ENCODE measurements around the gene TCF20.

DNA sequence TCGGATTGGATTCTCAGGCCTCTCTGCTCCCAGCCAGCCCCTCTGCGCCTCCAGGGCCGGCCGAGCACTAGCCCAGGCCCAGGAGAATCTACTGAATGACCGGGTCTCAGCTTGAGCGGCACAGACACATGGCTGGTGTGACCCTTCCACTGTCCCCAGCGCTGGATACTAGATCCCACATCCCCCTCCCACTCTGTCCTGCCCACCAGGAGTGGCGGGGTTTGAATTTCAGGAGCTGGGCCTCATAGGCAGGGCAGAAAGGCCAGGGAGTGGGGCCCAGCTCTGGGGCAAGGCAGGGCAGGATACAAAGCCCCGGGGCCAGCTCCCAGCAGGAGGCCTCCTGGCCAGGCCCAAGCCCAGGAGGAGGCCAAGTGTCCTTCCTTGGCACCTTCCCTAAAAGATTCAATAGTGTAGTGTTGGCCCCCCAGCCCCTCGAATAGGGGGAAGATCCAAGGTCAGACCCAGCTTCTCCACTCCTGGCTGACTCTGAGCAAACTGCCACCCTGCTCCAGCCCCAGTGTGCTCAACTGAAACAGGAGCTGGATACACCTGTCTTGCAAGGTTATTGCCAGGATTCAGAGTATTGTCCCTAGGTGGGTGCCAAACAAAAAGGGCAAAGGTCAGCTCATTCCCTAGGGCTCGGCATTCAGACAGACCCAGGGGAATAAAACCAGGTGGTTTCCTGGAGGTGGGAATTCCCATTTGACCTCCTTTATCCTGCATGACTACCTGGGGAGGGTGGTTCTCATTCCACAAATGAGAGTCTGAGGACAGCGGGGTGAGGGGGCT lies 22.5 kb upstream of the TCF20 start:
- TF ChIP-seq, protein P1, sequence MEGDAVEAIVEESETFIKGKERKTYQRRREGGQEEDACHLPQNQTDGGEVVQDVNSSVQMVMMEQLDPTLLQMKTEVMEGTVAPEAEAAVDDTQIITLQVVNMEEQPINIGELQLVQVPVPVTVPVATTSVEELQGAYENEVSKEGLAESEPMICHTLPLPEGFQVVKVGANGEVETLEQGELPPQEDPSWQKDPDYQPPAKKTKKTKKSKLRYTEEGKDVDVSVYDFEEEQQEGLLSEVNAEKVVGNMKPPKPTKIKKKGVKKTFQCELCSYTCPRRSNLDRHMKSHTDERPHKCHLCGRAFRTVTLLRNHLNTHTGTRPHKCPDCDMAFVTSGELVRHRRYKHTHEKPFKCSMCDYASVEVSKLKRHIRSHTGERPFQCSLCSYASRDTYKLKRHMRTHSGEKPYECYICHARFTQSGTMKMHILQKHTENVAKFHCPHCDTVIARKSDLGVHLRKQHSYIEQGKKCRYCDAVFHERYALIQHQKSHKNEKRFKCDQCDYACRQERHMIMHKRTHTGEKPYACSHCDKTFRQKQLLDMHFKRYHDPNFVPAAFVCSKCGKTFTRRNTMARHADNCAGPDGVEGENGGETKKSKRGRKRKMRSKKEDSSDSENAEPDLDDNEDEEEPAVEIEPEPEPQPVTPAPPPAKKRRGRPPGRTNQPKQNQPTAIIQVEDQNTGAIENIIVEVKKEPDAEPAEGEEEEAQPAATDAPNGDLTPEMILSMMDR (IDR thresholded peaks at IDR 0.05; ENCODE audit: poor library complexity), result no peak
- no peak for TF ChIP-seq EZH2 (IDR thresholded peaks at IDR 0.05; ENCODE audit: borderline replicate concordance)
- TF ChIP-seq EZH2phosphoT487 (IDR thresholded peaks at IDR 0.05; ENCODE audit: low read depth, severe bottlenecking, unreplicated experiment), result no peak

All from hepatocyte (in vitro differentiated cells).